ENCODE measurements around the gene C12orf43.

DNA sequence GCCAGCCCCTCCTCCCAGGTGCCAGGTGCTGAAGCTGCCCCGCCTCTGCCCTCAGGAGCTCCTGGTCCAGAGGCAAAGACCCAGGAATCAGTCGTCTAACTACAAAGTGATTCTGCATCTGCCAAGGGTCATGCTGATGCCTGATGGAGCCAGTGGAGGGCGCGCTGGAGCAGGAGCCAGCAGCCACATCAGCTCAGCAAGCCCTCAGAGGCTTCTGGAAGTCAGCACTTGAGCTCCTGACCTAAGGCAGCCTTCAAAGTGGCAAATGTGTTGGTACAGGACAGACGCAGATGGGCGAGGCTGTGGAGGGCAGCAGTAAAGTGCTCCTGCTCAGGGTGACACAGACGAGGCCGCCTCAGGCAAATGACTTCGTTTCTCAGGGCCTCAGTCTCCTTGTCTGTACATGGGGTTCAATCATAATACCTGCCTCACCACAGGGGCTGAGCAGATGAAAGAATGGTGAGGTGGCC, 10.9 kb downstream of the C12orf43 start:
- TF ChIP-seq, protein P1, sequence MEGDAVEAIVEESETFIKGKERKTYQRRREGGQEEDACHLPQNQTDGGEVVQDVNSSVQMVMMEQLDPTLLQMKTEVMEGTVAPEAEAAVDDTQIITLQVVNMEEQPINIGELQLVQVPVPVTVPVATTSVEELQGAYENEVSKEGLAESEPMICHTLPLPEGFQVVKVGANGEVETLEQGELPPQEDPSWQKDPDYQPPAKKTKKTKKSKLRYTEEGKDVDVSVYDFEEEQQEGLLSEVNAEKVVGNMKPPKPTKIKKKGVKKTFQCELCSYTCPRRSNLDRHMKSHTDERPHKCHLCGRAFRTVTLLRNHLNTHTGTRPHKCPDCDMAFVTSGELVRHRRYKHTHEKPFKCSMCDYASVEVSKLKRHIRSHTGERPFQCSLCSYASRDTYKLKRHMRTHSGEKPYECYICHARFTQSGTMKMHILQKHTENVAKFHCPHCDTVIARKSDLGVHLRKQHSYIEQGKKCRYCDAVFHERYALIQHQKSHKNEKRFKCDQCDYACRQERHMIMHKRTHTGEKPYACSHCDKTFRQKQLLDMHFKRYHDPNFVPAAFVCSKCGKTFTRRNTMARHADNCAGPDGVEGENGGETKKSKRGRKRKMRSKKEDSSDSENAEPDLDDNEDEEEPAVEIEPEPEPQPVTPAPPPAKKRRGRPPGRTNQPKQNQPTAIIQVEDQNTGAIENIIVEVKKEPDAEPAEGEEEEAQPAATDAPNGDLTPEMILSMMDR (IDR thresholded peaks at IDR 0.05): peak in 1 of 4 experiments; percentile 30
- TF ChIP-seq EP300 (IDR thresholded peaks at IDR 0.05): no peak
- TF ChIP-seq POLR2A (IDR thresholded peaks at IDR 0.05): no peak
